Activated CD4-positive, CD25-positive, alpha-beta regulatory T cell (primary cell): ENCODE measurements around the gene PACSIN2.
"Not testable (repeated sequence)": the region's sequence is repeated elsewhere in the genome, so short reads cannot be mapped to it uniquely, and the experiment has no call there.

Source experiments
- DNase-seq, 4 experiments: peaks; one replicate each; lab custom pipeline; 2025; lab: John Stamatoyannopoulos, UW

The PACSIN2 gene

GRCh38 chr22:42945736-42946135, 69.2 kb downstream of the PACSIN2 start:
- DNase-seq = no peak

- no peak for DNase-seq
Observed at GRCh38 chr22:42945027-42945426, 69.9 kb downstream of the PACSIN2 start.

GRCh38 chr22:42944409-42944808, 70.5 kb downstream of the PACSIN2 start:
- no peak for DNase-seq

- no peak for DNase-seq
Observed at GRCh38 chr22:42943981-42944380, 71.0 kb downstream of the PACSIN2 start.

- DNase-seq = no peak
Observed at GRCh38 chr22:42942351-42942750, 72.6 kb downstream of the PACSIN2 start.

- DNase-seq = no peak
Observed at GRCh38 chr22:42939941-42940653, 74.9 kb downstream of the PACSIN2 start.

- DNase-seq = no peak
Observed at GRCh38 chr22:42939451-42939881, 75.5 kb downstream of the PACSIN2 start.

GRCh38 chr22:42938976-42939375, 76.0 kb downstream of the PACSIN2 start:
- no peak for DNase-seq

GRCh38 chr22:42938449-42938848, 76.5 kb downstream of the PACSIN2 start:
- DNase-seq = no peak

- no peak for DNase-seq
Observed at GRCh38 chr22:42937164-42937843, 77.6 kb downstream of the PACSIN2 start.

- not testable (repeated sequence) for DNase-seq
Observed at GRCh38 chr22:42936680-42937079, 78.3 kb downstream of the PACSIN2 start.

- no peak for DNase-seq
Observed at GRCh38 chr22:42934338-42934737, 80.6 kb downstream of the PACSIN2 start.

GRCh38 chr22:42933485-42934091, 81.4 kb downstream of the PACSIN2 start:
- DNase-seq = no peak

- DNase-seq = no peak
Observed at GRCh38 chr22:42932857-42933484, 82.0 kb downstream of the PACSIN2 start.

GRCh38 chr22:42932197-42932519, 82.8 kb downstream of the PACSIN2 start:
- DNase-seq = no peak

- no peak for DNase-seq
Observed at GRCh38 chr22:42931421-42932196, 83.3 kb downstream of the PACSIN2 start.

- DNase-seq = no peak
Observed at GRCh38 chr22:42930810-42931420, 84.0 kb downstream of the PACSIN2 start.

- no peak for DNase-seq
Observed at GRCh38 chr22:42929838-42930155, 85.2 kb downstream of the PACSIN2 start.

- DNase-seq = no peak
Observed at GRCh38 chr22:42928969-42929837, 85.7 kb downstream of the PACSIN2 start.

GRCh38 chr22:42927966-42928365, 87.0 kb downstream of the PACSIN2 start:
- no peak for DNase-seq

GRCh38 chr22:42926768-42927167, 88.2 kb downstream of the PACSIN2 start:
- no peak for DNase-seq
